Activated naive CD4-positive, alpha-beta T cell treated with anti-CD3 and anti-CD28 coated beads, Interleukin-2, amount 50 U/mL, for 24 hours (primary cell): Measurements from ENCODE around the gene PDK4.

ENCODE experiments used
- H3K27ac Mint-ChIP-seq: one replicate; pipeline ENCODE4 v1.8.0; 2021; ENCODE audit warnings: mild to moderate bottlenecking, mixed read lengths
- H3K27me3 Mint-ChIP-seq: one replicate; pipeline ENCODE4 v1.8.0; 2021; ENCODE audit warnings: mixed read lengths
- H3K36me3 Mint-ChIP-seq: one replicate; pipeline ENCODE4 v1.8.0; 2021; ENCODE audit warnings: mixed read lengths
- H3K4me1 Mint-ChIP-seq: one replicate; pipeline ENCODE4 v1.8.0; 2021; ENCODE audit warnings: mixed read lengths
- H3K4me3 Mint-ChIP-seq: one replicate; pipeline ENCODE4 v1.8.0; 2021; ENCODE audit warnings: mild to moderate bottlenecking, mixed read lengths
- H3K9me3 Mint-ChIP-seq: one replicate; pipeline ENCODE4 v1.8.0; 2021; ENCODE audit warnings: mixed read lengths

The PDK4 gene

GRCh38 chr7:95589766-95590165, 6.5 kb downstream of the PDK4 start:
- Mint-ChIP-seq H3K27ac (no peak overlapping the region), H3K4me1 (no peaks in the 10 kb centered on the region), H3K4me3 (no peak overlapping the region), H3K27me3 (no peaks in the 10 kb centered on the region), H3K36me3 (no peaks in the 10 kb centered on the region), H3K9me3 (no peaks in the 10 kb centered on the region)

GRCh38 chr7:95589031-95589430, 7.3 kb downstream of the PDK4 start:
- Mint-ChIP-seq H3K4me1 (no peaks in the 10 kb centered on the region), H3K36me3 (no peaks in the 10 kb centered on the region), H3K27me3 (no peaks in the 10 kb centered on the region), H3K4me3 (no peak overlapping the region), H3K9me3 (no peaks in the 10 kb centered on the region), H3K27ac (no peak overlapping the region)

DNA sequence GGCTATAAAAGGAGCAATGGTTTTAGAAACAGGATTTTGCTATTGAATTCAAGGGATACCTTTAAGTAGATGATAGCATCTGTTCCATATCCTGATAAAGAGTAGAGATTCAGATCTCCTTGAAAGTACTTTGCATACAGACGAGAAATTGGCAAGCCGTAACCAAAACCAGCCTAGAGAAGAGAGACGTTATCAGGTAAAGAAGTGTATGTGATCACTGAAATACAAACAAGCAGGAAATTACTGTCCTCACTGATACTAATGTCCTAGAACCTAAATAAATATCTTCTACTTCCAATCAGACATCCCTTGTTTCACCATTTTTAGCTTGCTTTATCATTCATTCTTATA, 9.4 kb downstream of the PDK4 start:
- Mint-ChIP-seq H3K9me3 (no peaks in the 10 kb centered on the region), H3K4me3 (no peak overlapping the region), H3K27ac (no peak overlapping the region)

GRCh38 chr7:95585426-95585789, 10.9 kb downstream of the PDK4 start:
- no peaks in the 10 kb centered on the region for H3K4me1 Mint-ChIP-seq
- no peak overlapping the region for H3K27ac Mint-ChIP-seq
- no peaks in the 10 kb centered on the region for H3K36me3 Mint-ChIP-seq
- no peaks in the 10 kb centered on the region for H3K27me3 Mint-ChIP-seq
- no peak overlapping the region for H3K4me3 Mint-ChIP-seq
- no peaks in the 10 kb centered on the region for H3K9me3 Mint-ChIP-seq

More for the DNA sequence above, 9.4 kb downstream of the PDK4 start:
- no peaks in the 10 kb centered on the region for H3K36me3 Mint-ChIP-seq
- no peaks in the 10 kb centered on the region for H3K4me1 Mint-ChIP-seq
- H3K27me3 Mint-ChIP-seq: no peaks in the 10 kb centered on the region

DNA sequence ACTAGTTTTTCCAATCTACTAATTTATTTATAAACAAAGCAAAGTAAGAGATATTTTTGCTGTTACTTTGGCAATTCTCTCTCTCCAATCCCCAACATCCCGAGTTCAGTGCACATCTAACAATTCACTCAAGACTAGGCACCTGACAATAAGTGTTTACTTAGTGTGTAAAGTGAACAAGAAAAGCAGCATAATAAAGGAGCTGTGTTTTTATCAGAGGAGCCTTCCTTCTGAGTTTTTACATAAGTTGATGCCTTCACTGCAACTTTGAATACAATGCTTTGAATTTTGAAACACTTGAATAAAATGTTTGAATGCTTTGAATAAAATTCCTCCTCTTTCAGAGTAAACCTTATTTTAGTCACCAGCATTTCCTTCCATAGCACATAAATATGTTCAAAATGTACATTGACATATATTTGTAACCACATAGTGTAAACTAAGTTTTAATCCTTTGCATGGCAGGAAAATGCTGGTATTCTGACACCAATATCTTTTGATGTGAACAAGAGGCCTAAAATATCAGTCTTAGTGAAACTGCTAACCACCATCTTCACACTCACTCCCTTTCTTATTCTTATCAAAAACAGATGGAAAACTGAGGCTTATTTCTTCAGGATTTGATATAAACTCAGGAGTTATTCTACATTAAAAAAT, 11.4 kb downstream of the PDK4 start:
- Mint-ChIP-seq H3K4me3 (no peak overlapping the region), H3K27me3 (no peaks in the 10 kb centered on the region), H3K27ac (no peak overlapping the region), H3K36me3 (no peaks in the 10 kb centered on the region), H3K4me1 (no peaks in the 10 kb centered on the region), H3K9me3 (no peaks in the 10 kb centered on the region)

GRCh38 chr7:95583834-95584621, 12.3 kb downstream of the PDK4 start:
- Mint-ChIP-seq H3K27me3 (no peaks in the 10 kb centered on the region), H3K9me3 (no peaks in the 10 kb centered on the region), H3K4me1 (no peaks in the 10 kb centered on the region), H3K36me3 (no peaks in the 10 kb centered on the region), H3K4me3 (no peak overlapping the region), H3K27ac (no peak overlapping the region)

DNA sequence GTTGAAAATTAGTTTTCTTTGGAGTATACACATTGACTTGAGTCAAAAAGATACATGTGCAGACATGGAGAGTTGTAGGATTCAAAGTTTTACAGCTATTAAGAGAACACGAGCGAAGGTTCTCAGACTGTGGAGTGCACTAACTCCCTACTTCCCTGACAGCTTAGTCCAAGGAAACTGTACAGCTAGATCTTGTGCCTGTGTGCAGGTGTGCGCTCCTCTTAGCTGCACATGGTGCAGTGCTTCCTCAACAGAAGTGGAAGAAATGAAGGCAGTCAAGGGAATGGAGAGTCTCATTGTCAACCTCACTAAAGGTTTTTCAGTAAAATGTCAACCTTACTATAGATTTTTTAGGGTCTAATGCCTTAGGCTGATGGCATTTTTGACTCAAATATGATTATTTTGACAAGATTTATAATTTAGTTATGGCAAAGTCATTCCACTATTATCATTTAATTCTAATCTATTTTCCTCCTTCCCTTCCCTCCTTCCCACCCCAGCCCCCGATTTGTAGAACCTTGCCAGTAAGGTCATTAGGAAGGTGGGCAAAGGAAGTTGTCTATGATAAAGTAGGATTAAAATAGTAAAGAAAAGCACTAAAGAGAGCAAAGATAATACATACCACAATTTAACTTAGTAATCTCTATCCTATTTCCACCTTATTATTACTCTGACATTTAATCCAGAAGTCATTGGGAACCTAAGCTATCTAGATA, 13.6 kb downstream of the PDK4 start:
- Mint-ChIP-seq H3K36me3 (no peaks in the 10 kb centered on the region), H3K9me3 (no peaks in the 10 kb centered on the region), H3K27ac (no peak overlapping the region), H3K27me3 (no peaks in the 10 kb centered on the region), H3K4me3 (no peak overlapping the region), H3K4me1 (no peaks in the 10 kb centered on the region)

DNA sequence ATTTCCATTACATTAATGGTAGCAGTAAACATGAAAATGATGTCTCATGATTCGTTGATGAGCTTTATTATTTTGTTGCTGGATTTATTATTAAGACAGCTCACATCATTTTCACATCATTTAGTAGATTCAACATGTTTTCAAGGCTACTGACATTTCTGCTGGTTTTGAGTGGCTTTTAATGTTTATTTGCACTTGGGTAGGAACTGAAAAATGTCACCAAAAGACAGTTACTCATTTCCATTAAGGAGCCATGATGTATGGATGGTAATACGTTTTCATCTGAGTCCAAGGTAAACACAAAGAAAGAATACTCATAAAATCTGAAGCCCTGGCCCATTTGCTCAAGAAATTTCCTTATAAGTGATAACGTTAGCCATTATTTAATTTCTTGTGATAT, 14.8 kb downstream of the PDK4 start:
- H3K9me3 Mint-ChIP-seq: no peaks in the 10 kb centered on the region
- no peaks in the 10 kb centered on the region for H3K36me3 Mint-ChIP-seq
- H3K27me3 Mint-ChIP-seq: no peaks in the 10 kb centered on the region
- H3K4me1 Mint-ChIP-seq: no peaks in the 10 kb centered on the region
- no peak overlapping the region for H3K27ac Mint-ChIP-seq
- no peak overlapping the region for H3K4me3 Mint-ChIP-seq

DNA sequence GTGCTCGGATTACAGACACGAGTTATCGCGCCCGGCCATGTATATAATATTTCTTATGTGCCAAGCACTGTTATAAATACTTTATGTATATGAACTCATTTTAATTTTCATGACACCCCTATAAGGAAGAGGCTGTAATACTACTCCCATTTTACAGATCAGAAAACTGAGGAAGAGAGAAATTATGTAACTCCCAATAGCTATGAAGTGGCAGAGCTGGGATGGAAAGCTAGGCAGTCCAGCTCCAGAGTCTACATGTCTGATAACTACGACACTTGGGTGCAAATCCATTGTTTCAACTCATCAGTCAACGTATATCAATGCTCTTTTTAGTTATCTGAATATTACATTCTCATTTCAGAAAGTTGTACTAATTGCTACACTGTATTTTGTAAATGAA, 17.0 kb downstream of the PDK4 start:
- Mint-ChIP-seq H3K9me3 (no peaks in the 10 kb centered on the region), H3K36me3 (no peaks in the 10 kb centered on the region), H3K27ac (no peak overlapping the region), H3K27me3 (no peaks in the 10 kb centered on the region), H3K4me3 (no peak overlapping the region), H3K4me1 (no peaks in the 10 kb centered on the region)

DNA sequence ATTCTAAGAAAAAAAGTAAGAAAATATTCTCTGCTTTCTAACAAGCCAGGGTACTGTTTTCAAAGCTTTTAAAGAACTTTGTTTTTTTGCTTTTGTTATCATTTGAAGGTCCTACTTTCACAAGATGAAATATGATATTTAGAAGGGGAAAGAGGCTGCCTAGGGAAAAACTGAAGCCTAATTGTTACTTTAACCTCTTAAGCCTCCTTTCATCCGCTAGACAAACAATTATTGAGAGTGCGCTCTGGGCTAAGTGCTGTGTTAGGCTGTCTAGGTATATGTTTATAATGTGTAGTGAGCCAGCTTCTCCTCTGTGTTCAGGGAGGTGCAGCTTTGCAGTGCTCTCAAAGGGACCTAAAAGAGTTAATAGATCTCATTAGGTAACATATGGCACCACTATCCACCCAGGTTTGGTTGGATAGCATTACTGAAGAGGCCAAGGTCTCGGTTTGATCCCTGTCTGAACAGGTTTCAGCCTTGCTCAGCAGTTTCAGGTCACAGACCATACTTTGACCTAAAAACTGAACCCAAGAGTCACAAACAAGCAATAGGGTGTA, 17.9 kb downstream of the PDK4 start:
- H3K27ac Mint-ChIP-seq: no peak overlapping the region
- no peaks in the 10 kb centered on the region for H3K27me3 Mint-ChIP-seq
- no peaks in the 10 kb centered on the region for H3K36me3 Mint-ChIP-seq
- H3K4me3 Mint-ChIP-seq: no peak overlapping the region
- H3K4me1 Mint-ChIP-seq: no peaks in the 10 kb centered on the region
- H3K9me3 Mint-ChIP-seq: no peaks in the 10 kb centered on the region

GRCh38 chr7:95577137-95577536, 19.2 kb downstream of the PDK4 start:
- Mint-ChIP-seq H3K4me3 (no peak overlapping the region), H3K27me3 (no peaks in the 10 kb centered on the region), H3K36me3 (no peaks in the 10 kb centered on the region), H3K9me3 (peaks cover 6% of the 10 kb centered on the region), H3K27ac (no peak overlapping the region), H3K4me1 (no peaks in the 10 kb centered on the region)

GRCh38 chr7:95569720-95570119, 26.6 kb downstream of the PDK4 start:
- H3K4me1 Mint-ChIP-seq: no peaks in the 10 kb centered on the region
- peaks cover 6% of the 10 kb centered on the region for H3K9me3 Mint-ChIP-seq
- no peak overlapping the region for H3K27ac Mint-ChIP-seq
- no peak overlapping the region for H3K4me3 Mint-ChIP-seq
- H3K27me3 Mint-ChIP-seq: no peaks in the 10 kb centered on the region
- H3K36me3 Mint-ChIP-seq: no peaks in the 10 kb centered on the region

DNA sequence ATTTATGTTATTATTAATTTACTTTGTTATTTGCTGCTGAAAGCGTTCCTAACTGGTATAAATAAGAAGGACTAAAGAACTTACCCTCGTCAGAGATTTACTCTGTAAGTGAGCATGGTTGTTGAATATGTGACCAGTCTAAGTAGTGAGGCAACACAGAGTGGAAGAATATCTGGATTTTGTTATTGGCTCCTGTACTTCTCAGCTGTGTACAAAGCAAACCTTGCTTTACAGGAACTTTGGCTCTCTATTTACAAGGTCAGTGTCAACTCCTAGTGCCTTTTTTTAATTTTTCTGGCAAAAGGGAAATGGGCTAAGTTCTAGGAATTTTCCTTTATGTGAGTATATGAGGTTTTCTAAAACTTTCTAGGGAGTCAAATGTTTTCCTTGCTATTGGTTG, 35.6 kb downstream of the PDK4 start:
- Mint-ChIP-seq H3K27me3 (peaks cover 3% of the 10 kb centered on the region), H3K36me3 (no peaks in the 10 kb centered on the region), H3K27ac (no peak overlapping the region), H3K4me3 (no peak overlapping the region), H3K9me3 (peaks cover 6% of the 10 kb centered on the region), H3K4me1 (no peaks in the 10 kb centered on the region)

GRCh38 chr7:95558864-95559263, 37.5 kb downstream of the PDK4 start:
- H3K27me3 Mint-ChIP-seq: peaks cover 4% of the 10 kb centered on the region
- H3K27ac Mint-ChIP-seq: no peak overlapping the region
- peaks cover 6% of the 10 kb centered on the region for H3K9me3 Mint-ChIP-seq
- H3K4me1 Mint-ChIP-seq: no peaks in the 10 kb centered on the region
- no peak overlapping the region for H3K4me3 Mint-ChIP-seq
- no peaks in the 10 kb centered on the region for H3K36me3 Mint-ChIP-seq

DNA sequence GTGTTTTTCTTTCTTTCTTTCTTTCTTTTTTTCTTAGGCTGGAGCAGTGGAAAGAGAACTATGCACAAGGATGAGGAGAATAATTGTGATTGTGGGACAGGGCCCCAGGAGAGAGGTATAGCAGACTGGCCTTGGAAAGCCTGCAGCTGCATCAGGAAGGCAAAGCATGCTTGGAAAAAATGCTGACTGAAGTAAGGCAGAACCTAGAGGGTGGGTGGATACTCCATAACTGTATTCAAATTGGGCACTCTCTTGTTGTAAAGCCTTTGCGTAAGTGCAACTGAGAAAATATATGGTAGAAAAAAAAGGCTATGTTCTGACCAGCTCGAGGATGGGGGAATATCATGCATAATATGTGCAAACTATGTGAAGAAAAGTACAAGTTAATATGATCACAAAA, 39.5 kb downstream of the PDK4 start:
- Mint-ChIP-seq H3K9me3 (no peaks in the 10 kb centered on the region), H3K36me3 (no peaks in the 10 kb centered on the region), H3K4me1 (no peaks in the 10 kb centered on the region), H3K27ac (no peak overlapping the region), H3K27me3 (peaks cover 7% of the 10 kb centered on the region), H3K4me3 (no peak overlapping the region)

DNA sequence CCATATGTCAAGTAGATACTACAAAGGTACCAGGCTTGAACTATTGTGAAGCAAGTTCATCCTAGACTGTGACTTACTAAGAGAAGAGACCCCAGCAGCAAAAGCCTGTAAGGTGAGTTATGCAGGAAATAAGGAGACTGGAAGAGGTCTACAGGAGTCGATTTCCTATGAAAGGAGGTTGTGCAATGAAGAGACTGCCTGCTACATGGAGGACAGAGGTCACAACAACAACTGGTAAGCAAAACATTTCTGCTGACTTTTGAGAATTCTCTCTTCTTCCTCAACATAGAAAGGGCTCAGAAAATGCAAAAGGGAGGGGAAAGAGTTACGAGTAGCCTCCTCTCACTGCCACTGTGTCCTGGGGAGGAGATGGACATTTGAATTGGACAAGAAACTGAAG, 42.4 kb downstream of the PDK4 start:
- H3K9me3 Mint-ChIP-seq: no peaks in the 10 kb centered on the region
- H3K4me1 Mint-ChIP-seq: no peaks in the 10 kb centered on the region
- H3K27me3 Mint-ChIP-seq: peaks cover 7% of the 10 kb centered on the region
- H3K27ac Mint-ChIP-seq: no peak overlapping the region
- H3K4me3 Mint-ChIP-seq: no peak overlapping the region
- no peaks in the 10 kb centered on the region for H3K36me3 Mint-ChIP-seq
